ENCODE data around the gene CPS1.

CPS1 gene

GRCh38 chr2:210548031-210548430, 8.4 kb upstream of the CPS1 start:
- H3K9ac ChIP-seq (ENCODE audit: low read length), result no peak overlapping the region
- no peak for TF ChIP-seq EZH2phosphoT487 (conservative IDR thresholded peaks at IDR 0.05; ENCODE audit: low read length)
- TF ChIP-seq, protein P1, sequence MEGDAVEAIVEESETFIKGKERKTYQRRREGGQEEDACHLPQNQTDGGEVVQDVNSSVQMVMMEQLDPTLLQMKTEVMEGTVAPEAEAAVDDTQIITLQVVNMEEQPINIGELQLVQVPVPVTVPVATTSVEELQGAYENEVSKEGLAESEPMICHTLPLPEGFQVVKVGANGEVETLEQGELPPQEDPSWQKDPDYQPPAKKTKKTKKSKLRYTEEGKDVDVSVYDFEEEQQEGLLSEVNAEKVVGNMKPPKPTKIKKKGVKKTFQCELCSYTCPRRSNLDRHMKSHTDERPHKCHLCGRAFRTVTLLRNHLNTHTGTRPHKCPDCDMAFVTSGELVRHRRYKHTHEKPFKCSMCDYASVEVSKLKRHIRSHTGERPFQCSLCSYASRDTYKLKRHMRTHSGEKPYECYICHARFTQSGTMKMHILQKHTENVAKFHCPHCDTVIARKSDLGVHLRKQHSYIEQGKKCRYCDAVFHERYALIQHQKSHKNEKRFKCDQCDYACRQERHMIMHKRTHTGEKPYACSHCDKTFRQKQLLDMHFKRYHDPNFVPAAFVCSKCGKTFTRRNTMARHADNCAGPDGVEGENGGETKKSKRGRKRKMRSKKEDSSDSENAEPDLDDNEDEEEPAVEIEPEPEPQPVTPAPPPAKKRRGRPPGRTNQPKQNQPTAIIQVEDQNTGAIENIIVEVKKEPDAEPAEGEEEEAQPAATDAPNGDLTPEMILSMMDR (IDR thresholded peaks at IDR 0.05; ENCODE audit: insufficient read depth, low read length, poor library complexity, severe bottlenecking), result no peak
- H3K27ac ChIP-seq (ENCODE audit: low read depth, low read length), result no peak overlapping the region
- H3F3A ChIP-seq (ENCODE audit: insufficient read depth), result no peaks in the 10 kb centered on the region
- no peaks in the 10 kb centered on the region for H3K9me3 ChIP-seq (ENCODE audit: insufficient read depth, low read length)
- no peaks in the 10 kb centered on the region for H3K36me3 ChIP-seq (ENCODE audit: low read length)
- no peak overlapping the region for H2AFZ ChIP-seq (ENCODE audit: low read depth, low read length, severe bottlenecking)
- no peak overlapping the region for H3K4me2 ChIP-seq (ENCODE audit: low read depth, low read length, poor library complexity, severe bottlenecking)
- no peaks in the 10 kb centered on the region for H3K79me2 ChIP-seq (ENCODE audit: insufficient read depth, low read length)
- no peak overlapping the region for H3K4me3 ChIP-seq (ENCODE audit: insufficient read depth, low read length, poor library complexity, severe bottlenecking)
- H3K27me3 ChIP-seq (ENCODE audit: low read length), result no peaks in the 10 kb centered on the region
- H4K20me1 ChIP-seq (ENCODE audit: low read depth, low read length), result no peaks in the 10 kb centered on the region
- no peaks in the 10 kb centered on the region for H3K9me2 ChIP-seq (replicated peaks; ENCODE audit: insufficient read depth, low read length)

GRCh38 chr2:210548878-210549384, 7.5 kb upstream of the CPS1 start:
- TF ChIP-seq, protein P1 (IDR thresholded peaks at IDR 0.05; ENCODE audit: insufficient read depth, low read length, poor library complexity, severe bottlenecking), result no peak
- TF ChIP-seq EZH2phosphoT487 (conservative IDR thresholded peaks at IDR 0.05; ENCODE audit: low read length), result no peak
- Histone ChIP-seq H3K9me2 (replicated peaks; ENCODE audit: insufficient read depth, low read length) (no peaks in the 10 kb centered on the region), H3K79me2 (ENCODE audit: insufficient read depth, low read length) (no peaks in the 10 kb centered on the region), H3K9ac (ENCODE audit: low read length) (no peak overlapping the region), H2AFZ (ENCODE audit: low read depth, low read length, severe bottlenecking) (no peak overlapping the region), H3K36me3 (ENCODE audit: low read length) (no peaks in the 10 kb centered on the region), H3K9me3 (ENCODE audit: insufficient read depth, low read length) (no peaks in the 10 kb centered on the region), H3K4me3 (ENCODE audit: insufficient read depth, low read length, poor library complexity, severe bottlenecking) (no peak overlapping the region), H3F3A (ENCODE audit: insufficient read depth) (no peaks in the 10 kb centered on the region), H3K27ac (ENCODE audit: low read depth, low read length) (no peak overlapping the region), H4K20me1 (ENCODE audit: low read depth, low read length) (no peaks in the 10 kb centered on the region), H3K4me2 (ENCODE audit: low read depth, low read length, poor library complexity, severe bottlenecking) (no peak overlapping the region), H3K27me3 (ENCODE audit: low read length) (no peaks in the 10 kb centered on the region)

GRCh38 chr2:210551001-210551400, 5.4 kb upstream of the CPS1 start:
- Histone ChIP-seq H3K27me3 (ENCODE audit: low read length) (no peaks in the 10 kb centered on the region), H3K4me2 (ENCODE audit: low read depth, low read length, poor library complexity, severe bottlenecking) (no peak overlapping the region), H3K27ac (ENCODE audit: low read depth, low read length) (no peak overlapping the region), H3K36me3 (ENCODE audit: low read length) (no peaks in the 10 kb centered on the region), H3K4me3 (ENCODE audit: insufficient read depth, low read length, poor library complexity, severe bottlenecking) (no peak overlapping the region), H3K9ac (ENCODE audit: low read length) (no peak overlapping the region), H2AFZ (ENCODE audit: low read depth, low read length, severe bottlenecking) (no peak overlapping the region), H3F3A (ENCODE audit: insufficient read depth) (no peaks in the 10 kb centered on the region), H3K9me3 (ENCODE audit: insufficient read depth, low read length) (no peaks in the 10 kb centered on the region), H4K20me1 (ENCODE audit: low read depth, low read length) (no peaks in the 10 kb centered on the region), H3K9me2 (replicated peaks; ENCODE audit: insufficient read depth, low read length) (no peaks in the 10 kb centered on the region), H3K79me2 (ENCODE audit: insufficient read depth, low read length) (no peaks in the 10 kb centered on the region)
- TF ChIP-seq, protein P1 (IDR thresholded peaks at IDR 0.05; ENCODE audit: insufficient read depth, low read length, poor library complexity, severe bottlenecking), result no peak
- TF ChIP-seq EZH2phosphoT487 (conservative IDR thresholded peaks at IDR 0.05; ENCODE audit: low read length), result no peak

Data from SU-DHL-6 (cell line).